Kidney (tissue), 14 donors: ENCODE results near the gene MYH10. TPM values are rescaled to one million over a fixed set of nuclear protein-coding genes. Genes with fewer than 3 reads are reported as not detected.

Experiments
- DNase-seq, 5 donors: peaks; one replicate each; pipeline ENCODE4 v3.0.0-alpha.2; 2013 to 2020
- FAIRE-seq: peaks from 2 replicates; lab custom pipeline; 2012; peaks lifted over from hg19 to GRCh38; lab: Jason Lieb, UNC
- H3K27ac ChIP-seq, 2 donors: one replicate each; pipeline ENCODE4 v1.7.0; 2013; ENCODE audit warnings: low read depth in 2 of 2, low read length in 2 of 2, inconsistent platforms in 1 of 2
- H3K27me3 ChIP-seq: one replicate; pipeline ENCODE4 v1.7.1; 2013; ENCODE audit warnings: low read length, inconsistent platforms; ENCODE audit not compliant: control insufficient read depth, insufficient read depth
- H3K36me3 ChIP-seq, 3 donors: one replicate each; pipeline versions ENCODE4 v1.7.0 to v1.7.1; 2013; ENCODE audit warnings: low read length in 3 of 3, control low read depth in 1 of 3, inconsistent platforms in 1 of 3; ENCODE audit not compliant: insufficient read depth in 3 of 3, control insufficient read depth in 2 of 3
- H3K4me1 ChIP-seq, 3 donors: one replicate each; pipeline versions ENCODE4 v1.7.0 to v1.7.1; 2013; ENCODE audit warnings: low read length in 3 of 3, inconsistent platforms in 1 of 3, low read depth in 1 of 3; ENCODE audit not compliant: control insufficient read depth in 2 of 3, insufficient read depth in 2 of 3
- H3K4me3 ChIP-seq, 3 donors: one replicate each; pipeline versions ENCODE4 v1.7.0 to v1.8.1; 2013; ENCODE audit warnings: low read length in 3 of 3, control low read depth in 1 of 3, inconsistent platforms in 1 of 3
- H3K9ac ChIP-seq, 3 donors: one replicate each; pipeline versions ENCODE4 v1.7.0 to v1.7.1; 2013; ENCODE audit warnings: low read length in 3 of 3, control low read depth in 1 of 3, inconsistent platforms in 1 of 3
- H3K9me3 ChIP-seq, 3 donors: one replicate each; pipeline versions ENCODE4 v1.7.0 to v1.7.1; 2013; ENCODE audit warnings: low read length in 3 of 3, control low read depth in 1 of 3, inconsistent platforms in 1 of 3; ENCODE audit not compliant: control insufficient read depth in 2 of 3, insufficient read depth in 1 of 3
- intact Hi-C: fragments of 100-400 bp; cut with DNase I; formaldehyde crosslinking; loops from one replicate; pipeline ENCODE4 v1.11.1; 2022
- polyA plus RNA-seq: library from polyadenylated mRNA; stranded (reverse); fragments of 350-450 nt; fragmentation: Illumina TruSeq; extraction: RNeasy Lipid Tissue Mini Kit (QIAGEN cat#74804); gene quantifications from one replicate; pipeline ENCODE4 v1.2.3, GENCODE V29; 2014; ENCODE audit warnings: low read depth, low replicate concordance; ENCODE audit not compliant: insufficient read depth
- total RNA-seq: library from RNA; stranded (reverse); fragmentation: NEBNext Ultra II Directional; extraction: Animal tissue kit (Norgen Biotek cat#: 25700); gene quantifications from one replicate; pipeline ENCODE4 v1.2.1, GENCODE V29; 2021
- TF ChIP-seq, protein P1 (sequence below): IDR thresholded peaks from 3 replicates; pipeline ENCODE4 v1.5.1; 2012; ENCODE audit warnings: mild to moderate bottlenecking, moderate library complexity, borderline replicate concordance; ENCODE audit not compliant: insufficient read depth; ENCODE audit errors: extremely low read depth
- donor health status: control.
- donor health status: control.
- donor health status: control.
- donor health status: control.
- donor health status: control.
- donor health status: DM: yes; HTN: yes; CAD: no.
- donor health status: Normal renal cell carcinoma (clear cell type).

Gene MYH10
- total and polyA plus RNA-seq, 2 donors from 2014 or later, result 23.6 to 104 TPM

DNA sequence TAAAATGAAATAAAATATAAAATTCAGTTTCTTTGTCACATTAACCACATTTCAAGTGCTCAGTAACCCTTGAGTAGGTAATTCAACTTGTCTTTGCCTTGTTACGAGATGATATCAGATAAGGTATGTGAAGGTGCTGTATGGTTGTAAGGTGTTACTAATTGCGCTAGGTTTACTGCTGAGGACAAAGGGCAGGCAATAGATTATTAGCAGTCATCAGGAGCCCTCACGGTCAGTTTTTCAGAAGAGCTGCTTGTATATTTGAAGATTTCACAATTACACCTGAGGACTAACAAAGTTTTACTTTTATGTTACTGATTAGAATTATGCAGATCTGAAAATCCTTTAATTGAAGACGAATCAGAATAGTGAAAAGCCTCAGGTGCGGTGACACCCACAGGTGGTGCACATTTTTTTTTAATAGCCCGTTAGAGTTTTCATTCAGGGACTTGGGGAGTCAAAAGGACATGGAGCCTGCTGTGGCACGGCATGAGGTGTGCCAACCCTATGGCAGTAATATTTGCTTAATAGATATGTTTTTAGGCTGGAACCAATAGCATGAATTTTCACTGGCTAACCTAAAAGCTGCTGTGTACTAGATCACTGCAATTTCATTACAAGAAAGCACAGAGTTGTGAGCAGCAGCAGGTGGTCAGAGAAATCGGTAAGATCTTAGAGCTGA, 178.5 kb downstream of the MYH10 start:
- intact Hi-C loops, result no loop called here
- FAIRE-seq (no peak), DNase-seq (no peak)
- peaks cover 0 to 2% (median 0%) of the 10 kb centered on the region in 3 donors for H3K4me1 ChIP-seq
- H3K27me3 ChIP-seq, result no peaks in the 10 kb centered on the region
- H3K4me3 ChIP-seq, result no peak overlapping the region
- H3K27ac ChIP-seq, result no peak overlapping the region
- peaks cover 9 to 56% (median 27%) of the 10 kb centered on the region in 3 donors for H3K36me3 ChIP-seq
- no peak overlapping the region for H3K9ac ChIP-seq
- no peaks in the 10 kb centered on the region for H3K9me3 ChIP-seq
- TF ChIP-seq, protein P1, sequence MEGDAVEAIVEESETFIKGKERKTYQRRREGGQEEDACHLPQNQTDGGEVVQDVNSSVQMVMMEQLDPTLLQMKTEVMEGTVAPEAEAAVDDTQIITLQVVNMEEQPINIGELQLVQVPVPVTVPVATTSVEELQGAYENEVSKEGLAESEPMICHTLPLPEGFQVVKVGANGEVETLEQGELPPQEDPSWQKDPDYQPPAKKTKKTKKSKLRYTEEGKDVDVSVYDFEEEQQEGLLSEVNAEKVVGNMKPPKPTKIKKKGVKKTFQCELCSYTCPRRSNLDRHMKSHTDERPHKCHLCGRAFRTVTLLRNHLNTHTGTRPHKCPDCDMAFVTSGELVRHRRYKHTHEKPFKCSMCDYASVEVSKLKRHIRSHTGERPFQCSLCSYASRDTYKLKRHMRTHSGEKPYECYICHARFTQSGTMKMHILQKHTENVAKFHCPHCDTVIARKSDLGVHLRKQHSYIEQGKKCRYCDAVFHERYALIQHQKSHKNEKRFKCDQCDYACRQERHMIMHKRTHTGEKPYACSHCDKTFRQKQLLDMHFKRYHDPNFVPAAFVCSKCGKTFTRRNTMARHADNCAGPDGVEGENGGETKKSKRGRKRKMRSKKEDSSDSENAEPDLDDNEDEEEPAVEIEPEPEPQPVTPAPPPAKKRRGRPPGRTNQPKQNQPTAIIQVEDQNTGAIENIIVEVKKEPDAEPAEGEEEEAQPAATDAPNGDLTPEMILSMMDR, result no peak

DNA sequence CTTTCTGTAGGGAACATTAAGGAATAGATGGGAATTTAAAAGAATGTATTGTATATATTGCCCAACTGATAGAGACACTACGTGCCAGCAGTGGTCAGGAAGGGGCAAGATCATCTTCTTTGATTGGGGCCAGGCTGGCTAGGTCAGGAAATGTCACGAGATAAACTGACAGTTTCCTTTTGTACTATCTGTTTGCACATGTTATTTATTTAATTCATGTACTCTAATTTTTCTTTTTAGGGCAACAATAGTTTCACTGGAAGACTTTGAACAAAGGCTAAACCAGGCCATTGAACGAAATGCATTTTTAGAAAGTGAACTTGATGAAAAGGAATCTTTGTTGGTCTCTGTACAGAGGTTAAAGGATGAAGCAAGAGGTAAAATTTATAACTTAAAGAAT, 182.2 kb downstream of the MYH10 start:
- H3K27me3 ChIP-seq, result no peaks in the 10 kb centered on the region
- no peak overlapping the region for H3K27ac ChIP-seq
- intact Hi-C loops, result no loop called here
- no peak overlapping the region for H3K9ac ChIP-seq
- H3K36me3 ChIP-seq, result peaks cover 6 to 45% (median 31%) of the 10 kb centered on the region in 3 donors
- TF ChIP-seq, protein P1, result no peak
- H3K4me3 ChIP-seq, result no peak overlapping the region
- no peaks in the 10 kb centered on the region for H3K9me3 ChIP-seq
- H3K4me1 ChIP-seq, result peaks cover 0 to 2% (median 0%) of the 10 kb centered on the region in 3 donors
- DNase-seq (no peak), FAIRE-seq (no peak)

DNA sequence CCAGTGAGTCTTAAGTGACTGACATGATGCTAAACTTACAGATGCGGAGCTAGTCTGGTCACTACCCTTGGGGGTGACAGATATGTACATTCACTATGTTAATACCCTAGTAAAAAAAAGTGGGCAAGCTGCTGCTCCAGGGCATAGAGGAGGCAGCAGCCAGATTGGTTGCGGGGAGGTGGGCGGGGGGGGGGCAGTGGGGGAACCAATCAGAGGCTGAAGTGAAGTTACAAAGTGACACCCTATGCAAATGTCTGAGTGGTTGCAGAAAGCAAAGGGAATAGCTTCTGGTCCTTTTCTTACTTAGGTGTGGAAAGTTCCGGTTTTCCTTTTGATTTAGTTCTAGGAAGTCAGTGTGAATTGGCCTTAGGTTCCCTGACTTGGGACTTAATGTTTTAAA, 182.7 kb downstream of the MYH10 start:
- intact Hi-C loops, result no loop called here
- no peaks in the 10 kb centered on the region for H3K9me3 ChIP-seq
- no peak overlapping the region for H3K4me3 ChIP-seq
- TF ChIP-seq, protein P1, result no peak
- H3K27me3 ChIP-seq, result no peaks in the 10 kb centered on the region
- DNase-seq (peak in 1 of 5 donors; percentile 24), FAIRE-seq (no peak)
- H3K4me1 ChIP-seq, result peaks cover 0 to 2% (median 0%) of the 10 kb centered on the region in 3 donors
- H3K36me3 ChIP-seq, result peaks cover 6 to 40% (median 29%) of the 10 kb centered on the region in 3 donors
- H3K27ac ChIP-seq, result no peak overlapping the region
- H3K9ac ChIP-seq, result no peak overlapping the region
